ENCODE measurements around the gene CLNK.

GRCh38 chr4:10605031-10605430 lies 79.5 kb downstream of the CLNK start:
- TF ChIP-seq, protein P1, sequence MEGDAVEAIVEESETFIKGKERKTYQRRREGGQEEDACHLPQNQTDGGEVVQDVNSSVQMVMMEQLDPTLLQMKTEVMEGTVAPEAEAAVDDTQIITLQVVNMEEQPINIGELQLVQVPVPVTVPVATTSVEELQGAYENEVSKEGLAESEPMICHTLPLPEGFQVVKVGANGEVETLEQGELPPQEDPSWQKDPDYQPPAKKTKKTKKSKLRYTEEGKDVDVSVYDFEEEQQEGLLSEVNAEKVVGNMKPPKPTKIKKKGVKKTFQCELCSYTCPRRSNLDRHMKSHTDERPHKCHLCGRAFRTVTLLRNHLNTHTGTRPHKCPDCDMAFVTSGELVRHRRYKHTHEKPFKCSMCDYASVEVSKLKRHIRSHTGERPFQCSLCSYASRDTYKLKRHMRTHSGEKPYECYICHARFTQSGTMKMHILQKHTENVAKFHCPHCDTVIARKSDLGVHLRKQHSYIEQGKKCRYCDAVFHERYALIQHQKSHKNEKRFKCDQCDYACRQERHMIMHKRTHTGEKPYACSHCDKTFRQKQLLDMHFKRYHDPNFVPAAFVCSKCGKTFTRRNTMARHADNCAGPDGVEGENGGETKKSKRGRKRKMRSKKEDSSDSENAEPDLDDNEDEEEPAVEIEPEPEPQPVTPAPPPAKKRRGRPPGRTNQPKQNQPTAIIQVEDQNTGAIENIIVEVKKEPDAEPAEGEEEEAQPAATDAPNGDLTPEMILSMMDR (IDR thresholded peaks at IDR 0.05; ENCODE audit: low read length), result no peak
- TF ChIP-seq EZH2 (IDR thresholded peaks at IDR 0.05; ENCODE audit: borderline replicate concordance, low read length), result no peak

Data from OCI-LY1 (cell line).